HepG2 (cell line): ENCODE results near the gene AK9.

ENCODE experiments used
- EZH2 ChIP-seq: conservative IDR thresholded peaks from 2 replicates; pipeline ENCODE4 v1.6.1; 2012; ENCODE audit warnings: mild to moderate bottlenecking, low read depth, low read length, moderate library complexity
- FOXC1 ChIP-seq: sonication (generic); formaldehyde crosslinking; IDR thresholded peaks from 2 replicates; pipeline ENCODE4 v1.8.0; 2022; ENCODE audit warnings: mild to moderate bottlenecking, missing genetic modification reagents, borderline replicate concordance
- ZNF121 ChIP-seq: sonication (generic); formaldehyde crosslinking; IDR thresholded peaks from 2 replicates; pipeline ENCODE4 v1.5.0; 2020; ENCODE audit warnings: mild to moderate bottlenecking, missing genetic modification reagents
- ZNF24 ChIP-seq: fragments of 450-650 bp; IDR thresholded peaks from 2 replicates; pipeline ENCODE4 v1.6.1; 2017; ENCODE audit warnings: antibody characterized with exemption, mild to moderate bottlenecking
- ZNF282 ChIP-seq: fragments of 450-650 bp; IDR thresholded peaks from 2 replicates; pipeline ENCODE4 v1.6.1; 2018; ENCODE audit not compliant: partially characterized antibody
- ZNF30 ChIP-seq: sonication (generic); formaldehyde crosslinking; IDR thresholded peaks from 2 replicates; pipeline ENCODE4 v1.5.0; 2020; ENCODE audit warnings: mild to moderate bottlenecking, missing genetic modification reagents
- ZNF652 ChIP-seq: IDR thresholded peaks from 2 replicates; pipeline ENCODE4 v1.6.1; 2016; ENCODE audit warnings: low read depth, borderline replicate concordance
- ZSCAN25 ChIP-seq: sonication (generic); formaldehyde crosslinking; IDR thresholded peaks from 2 replicates; pipeline ENCODE4 v1.8.0; 2022; ENCODE audit warnings: mild to moderate bottlenecking, missing genetic modification reagents
- TF ChIP-seq, protein P1 (sequence below), 2 experiments: IDR thresholded peaks; 2 replicates each; pipeline ENCODE4 v1.6.1; 2011 to 2012; ENCODE audit warnings: low read length in 2 of 2, borderline replicate concordance in 1 of 2, low read depth in 1 of 2, mild to moderate bottlenecking in 1 of 2, moderate library complexity in 1 of 2
- TF ChIP-seq, protein P2 (sequence below): sonication (generic); formaldehyde crosslinking; conservative IDR thresholded peaks from 2 replicates; pipeline ENCODE4 v1.5.0; 2020; ENCODE audit warnings: missing genetic modification reagents
- TF ChIP-seq, protein P3 (sequence below): sonication (generic); formaldehyde crosslinking; IDR thresholded peaks from 2 replicates; pipeline ENCODE4 v1.5.0; 2020; ENCODE audit warnings: mild to moderate bottlenecking, missing genetic modification reagents, moderate library complexity
- TF ChIP-seq, protein P4 (sequence below): sonication (generic); formaldehyde crosslinking; IDR thresholded peaks from 2 replicates; pipeline ENCODE4 v1.5.0; 2020; ENCODE audit warnings: mild to moderate bottlenecking, missing genetic modification reagents
- TF ChIP-seq, protein P5 (sequence below): sonication (generic); formaldehyde crosslinking; IDR thresholded peaks from 2 replicates; pipeline ENCODE4 v1.4.0; 2020; ENCODE audit warnings: missing genetic modification reagents

DNA sequence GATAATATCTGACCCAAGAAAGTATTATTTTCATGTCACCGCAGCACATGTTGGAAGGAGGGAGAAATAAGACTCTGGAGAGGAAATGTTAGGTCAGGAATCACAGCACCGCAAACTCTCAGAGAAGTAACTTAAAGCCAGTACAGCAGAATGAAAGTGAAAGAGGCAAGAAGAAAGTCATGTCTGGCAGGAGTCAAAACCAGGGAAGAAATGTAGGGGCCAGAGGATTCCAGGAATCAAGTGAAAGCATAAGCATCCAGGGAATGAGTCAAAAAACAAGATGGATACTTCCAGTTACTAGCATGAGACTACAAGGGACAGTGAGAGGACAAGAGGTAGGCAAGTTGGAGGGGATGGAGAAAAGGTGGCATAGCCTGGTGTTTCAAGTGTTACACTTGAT lies 80.4 kb downstream of the AK9 start:
- TF ChIP-seq, protein P1, sequence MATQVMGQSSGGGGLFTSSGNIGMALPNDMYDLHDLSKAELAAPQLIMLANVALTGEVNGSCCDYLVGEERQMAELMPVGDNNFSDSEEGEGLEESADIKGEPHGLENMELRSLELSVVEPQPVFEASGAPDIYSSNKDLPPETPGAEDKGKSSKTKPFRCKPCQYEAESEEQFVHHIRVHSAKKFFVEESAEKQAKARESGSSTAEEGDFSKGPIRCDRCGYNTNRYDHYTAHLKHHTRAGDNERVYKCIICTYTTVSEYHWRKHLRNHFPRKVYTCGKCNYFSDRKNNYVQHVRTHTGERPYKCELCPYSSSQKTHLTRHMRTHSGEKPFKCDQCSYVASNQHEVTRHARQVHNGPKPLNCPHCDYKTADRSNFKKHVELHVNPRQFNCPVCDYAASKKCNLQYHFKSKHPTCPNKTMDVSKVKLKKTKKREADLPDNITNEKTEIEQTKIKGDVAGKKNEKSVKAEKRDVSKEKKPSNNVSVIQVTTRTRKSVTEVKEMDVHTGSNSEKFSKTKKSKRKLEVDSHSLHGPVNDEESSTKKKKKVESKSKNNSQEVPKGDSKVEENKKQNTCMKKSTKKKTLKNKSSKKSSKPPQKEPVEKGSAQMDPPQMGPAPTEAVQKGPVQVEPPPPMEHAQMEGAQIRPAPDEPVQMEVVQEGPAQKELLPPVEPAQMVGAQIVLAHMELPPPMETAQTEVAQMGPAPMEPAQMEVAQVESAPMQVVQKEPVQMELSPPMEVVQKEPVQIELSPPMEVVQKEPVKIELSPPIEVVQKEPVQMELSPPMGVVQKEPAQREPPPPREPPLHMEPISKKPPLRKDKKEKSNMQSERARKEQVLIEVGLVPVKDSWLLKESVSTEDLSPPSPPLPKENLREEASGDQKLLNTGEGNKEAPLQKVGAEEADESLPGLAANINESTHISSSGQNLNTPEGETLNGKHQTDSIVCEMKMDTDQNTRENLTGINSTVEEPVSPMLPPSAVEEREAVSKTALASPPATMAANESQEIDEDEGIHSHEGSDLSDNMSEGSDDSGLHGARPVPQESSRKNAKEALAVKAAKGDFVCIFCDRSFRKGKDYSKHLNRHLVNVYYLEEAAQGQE (IDR thresholded peaks at IDR 0.05; ENCODE audit: borderline replicate concordance in 1 of 2, low read depth in 1 of 2, low read length in 2 of 2), result no peak
- TF ChIP-seq ZNF652 (no peak), ZNF30 (CRISPR knock-in tag) (no peak), EZH2 (no peak), ZSCAN25 (no peak), FOXC1 (no peak), ZNF121 (CRISPR knock-in tag) (no peak), ZNF24 (no peak), ZNF282 (no peak)
- TF ChIP-seq, protein P2, sequence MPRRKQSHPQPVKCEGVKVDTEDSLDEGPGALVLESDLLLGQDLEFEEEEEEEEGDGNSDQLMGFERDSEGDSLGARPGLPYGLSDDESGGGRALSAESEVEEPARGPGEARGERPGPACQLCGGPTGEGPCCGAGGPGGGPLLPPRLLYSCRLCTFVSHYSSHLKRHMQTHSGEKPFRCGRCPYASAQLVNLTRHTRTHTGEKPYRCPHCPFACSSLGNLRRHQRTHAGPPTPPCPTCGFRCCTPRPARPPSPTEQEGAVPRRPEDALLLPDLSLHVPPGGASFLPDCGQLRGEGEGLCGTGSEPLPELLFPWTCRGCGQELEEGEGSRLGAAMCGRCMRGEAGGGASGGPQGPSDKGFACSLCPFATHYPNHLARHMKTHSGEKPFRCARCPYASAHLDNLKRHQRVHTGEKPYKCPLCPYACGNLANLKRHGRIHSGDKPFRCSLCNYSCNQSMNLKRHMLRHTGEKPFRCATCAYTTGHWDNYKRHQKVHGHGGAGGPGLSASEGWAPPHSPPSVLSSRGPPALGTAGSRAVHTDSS, result no peak
- TF ChIP-seq, protein P3, sequence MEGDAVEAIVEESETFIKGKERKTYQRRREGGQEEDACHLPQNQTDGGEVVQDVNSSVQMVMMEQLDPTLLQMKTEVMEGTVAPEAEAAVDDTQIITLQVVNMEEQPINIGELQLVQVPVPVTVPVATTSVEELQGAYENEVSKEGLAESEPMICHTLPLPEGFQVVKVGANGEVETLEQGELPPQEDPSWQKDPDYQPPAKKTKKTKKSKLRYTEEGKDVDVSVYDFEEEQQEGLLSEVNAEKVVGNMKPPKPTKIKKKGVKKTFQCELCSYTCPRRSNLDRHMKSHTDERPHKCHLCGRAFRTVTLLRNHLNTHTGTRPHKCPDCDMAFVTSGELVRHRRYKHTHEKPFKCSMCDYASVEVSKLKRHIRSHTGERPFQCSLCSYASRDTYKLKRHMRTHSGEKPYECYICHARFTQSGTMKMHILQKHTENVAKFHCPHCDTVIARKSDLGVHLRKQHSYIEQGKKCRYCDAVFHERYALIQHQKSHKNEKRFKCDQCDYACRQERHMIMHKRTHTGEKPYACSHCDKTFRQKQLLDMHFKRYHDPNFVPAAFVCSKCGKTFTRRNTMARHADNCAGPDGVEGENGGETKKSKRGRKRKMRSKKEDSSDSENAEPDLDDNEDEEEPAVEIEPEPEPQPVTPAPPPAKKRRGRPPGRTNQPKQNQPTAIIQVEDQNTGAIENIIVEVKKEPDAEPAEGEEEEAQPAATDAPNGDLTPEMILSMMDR, result no peak
- TF ChIP-seq, protein P4, sequence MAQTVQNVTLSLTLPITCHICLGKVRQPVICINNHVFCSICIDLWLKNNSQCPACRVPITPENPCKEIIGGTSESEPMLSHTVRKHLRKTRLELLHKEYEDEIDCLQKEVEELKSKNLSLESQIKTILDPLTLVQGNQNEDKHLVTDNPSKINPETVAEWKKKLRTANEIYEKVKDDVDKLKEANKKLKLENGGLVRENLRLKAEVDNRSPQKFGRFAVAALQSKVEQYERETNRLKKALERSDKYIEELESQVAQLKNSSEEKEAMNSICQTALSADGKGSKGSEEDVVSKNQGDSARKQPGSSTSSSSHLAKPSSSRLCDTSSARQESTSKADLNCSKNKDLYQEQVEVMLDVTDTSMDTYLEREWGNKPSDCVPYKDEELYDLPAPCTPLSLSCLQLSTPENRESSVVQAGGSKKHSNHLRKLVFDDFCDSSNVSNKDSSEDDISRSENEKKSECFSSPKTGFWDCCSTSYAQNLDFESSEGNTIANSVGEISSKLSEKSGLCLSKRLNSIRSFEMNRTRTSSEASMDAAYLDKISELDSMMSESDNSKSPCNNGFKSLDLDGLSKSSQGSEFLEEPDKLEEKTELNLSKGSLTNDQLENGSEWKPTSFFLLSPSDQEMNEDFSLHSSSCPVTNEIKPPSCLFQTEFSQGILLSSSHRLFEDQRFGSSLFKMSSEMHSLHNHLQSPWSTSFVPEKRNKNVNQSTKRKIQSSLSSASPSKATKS (CRISPR knock-in tag), result no peak
- TF ChIP-seq, protein P5, sequence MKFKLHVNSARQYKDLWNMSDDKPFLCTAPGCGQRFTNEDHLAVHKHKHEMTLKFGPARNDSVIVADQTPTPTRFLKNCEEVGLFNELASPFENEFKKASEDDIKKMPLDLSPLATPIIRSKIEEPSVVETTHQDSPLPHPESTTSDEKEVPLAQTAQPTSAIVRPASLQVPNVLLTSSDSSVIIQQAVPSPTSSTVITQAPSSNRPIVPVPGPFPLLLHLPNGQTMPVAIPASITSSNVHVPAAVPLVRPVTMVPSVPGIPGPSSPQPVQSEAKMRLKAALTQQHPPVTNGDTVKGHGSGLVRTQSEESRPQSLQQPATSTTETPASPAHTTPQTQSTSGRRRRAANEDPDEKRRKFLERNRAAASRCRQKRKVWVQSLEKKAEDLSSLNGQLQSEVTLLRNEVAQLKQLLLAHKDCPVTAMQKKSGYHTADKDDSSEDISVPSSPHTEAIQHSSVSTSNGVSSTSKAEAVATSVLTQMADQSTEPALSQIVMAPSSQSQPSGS (CRISPR knock-in tag), result no peak
